RWPE1 (cell line): ENCODE data around the gene BYSL.
A peak's percentile ranks its signal among the peaks of the same experiment; 100 is the strongest.

ENCODE experiments used
- CTCF ChIA-PET: fragments of 350-600 bp; sonication (Branson Sonifier 250); formaldehyde crosslinking; extraction: SDS; loops from one replicate; lab custom pipeline; 2021; lab: Yijun Ruan, JAX
- POLR2A ChIA-PET: fragments of 400-600 bp; formaldehyde crosslinking; extraction: SDS; loops from one replicate; lab custom pipeline; 2020; ENCODE audit warnings: antibody characterized with exemption; ENCODE audit not compliant: low non-redundant PET; lab: Yijun Ruan, JAX
- DNase-seq: peaks from one replicate; pipeline ENCODE4 v3.0.0; 2012; ENCODE audit warnings: low spot score
- H3K27ac ChIP-seq: fragments of 450-650 bp; 2 replicates; pipeline ENCODE4 v1.5.1; 2017
- TF ChIP-seq, protein P1 (sequence below): fragments of 450-650 bp; conservative IDR thresholded peaks from 2 replicates; pipeline ENCODE4 v1.5.1; 2017; ENCODE audit warnings: low read depth, mild to moderate bottlenecking

Gene BYSL

DNA sequence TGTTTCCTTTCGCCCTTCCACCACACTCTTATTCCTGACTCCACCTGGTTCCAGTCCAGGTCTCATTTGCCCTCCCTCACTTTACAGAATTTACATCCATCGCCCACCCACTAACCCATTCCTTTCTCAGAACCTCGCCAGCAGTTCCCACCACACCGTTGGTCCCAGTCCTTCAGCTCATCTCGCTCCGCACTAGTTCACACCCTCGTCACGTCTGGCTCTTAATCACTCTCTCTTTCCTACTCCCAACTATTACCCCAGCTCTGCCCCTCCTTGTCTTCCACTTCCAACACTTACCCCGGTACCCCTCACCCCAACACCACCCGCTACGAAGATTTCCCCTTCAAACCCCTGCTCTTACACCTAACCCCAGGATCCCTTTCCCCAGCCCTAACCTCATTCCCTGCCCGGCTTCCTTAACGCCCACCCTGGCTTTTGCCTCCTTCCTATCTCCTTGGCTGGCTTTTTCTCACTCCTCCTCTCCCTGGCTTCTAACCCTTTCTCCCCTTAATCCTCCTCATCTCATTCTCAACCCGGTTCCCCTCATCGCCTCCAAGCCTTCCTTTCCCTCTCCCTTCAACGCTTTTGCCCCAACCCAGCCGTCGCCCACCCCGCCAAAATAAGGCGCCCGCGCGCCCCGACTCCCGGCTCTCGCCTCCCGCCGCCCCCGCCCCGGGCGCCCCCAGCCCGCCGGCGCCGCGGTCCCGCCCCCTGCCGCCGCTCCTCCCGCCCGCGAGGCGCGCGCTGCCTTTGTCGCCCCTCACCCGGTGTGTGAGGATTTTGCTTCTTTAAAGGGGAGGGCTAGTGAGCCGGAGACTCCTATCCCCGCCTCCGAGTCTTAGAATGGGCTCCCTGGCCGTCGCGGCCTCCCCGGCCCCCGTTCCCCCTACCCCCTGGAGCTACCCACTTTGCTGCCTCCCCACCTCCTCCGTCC is 26.7 kb upstream of the BYSL start:
- DNase-seq = peak; percentile 8
- ChIA-PET POLR2A (interaction anchor here (0.6 kb wide), 1 partner anchor 37 kb away, joined by 3 read pairs; no protein-coding TSS in a partner anchor), CTCF (interaction anchor here (1.2 kb wide), 1 partner anchor 150 kb away, joined by 4 read pairs; no protein-coding TSS in a partner anchor)
- TF ChIP-seq, protein P1, sequence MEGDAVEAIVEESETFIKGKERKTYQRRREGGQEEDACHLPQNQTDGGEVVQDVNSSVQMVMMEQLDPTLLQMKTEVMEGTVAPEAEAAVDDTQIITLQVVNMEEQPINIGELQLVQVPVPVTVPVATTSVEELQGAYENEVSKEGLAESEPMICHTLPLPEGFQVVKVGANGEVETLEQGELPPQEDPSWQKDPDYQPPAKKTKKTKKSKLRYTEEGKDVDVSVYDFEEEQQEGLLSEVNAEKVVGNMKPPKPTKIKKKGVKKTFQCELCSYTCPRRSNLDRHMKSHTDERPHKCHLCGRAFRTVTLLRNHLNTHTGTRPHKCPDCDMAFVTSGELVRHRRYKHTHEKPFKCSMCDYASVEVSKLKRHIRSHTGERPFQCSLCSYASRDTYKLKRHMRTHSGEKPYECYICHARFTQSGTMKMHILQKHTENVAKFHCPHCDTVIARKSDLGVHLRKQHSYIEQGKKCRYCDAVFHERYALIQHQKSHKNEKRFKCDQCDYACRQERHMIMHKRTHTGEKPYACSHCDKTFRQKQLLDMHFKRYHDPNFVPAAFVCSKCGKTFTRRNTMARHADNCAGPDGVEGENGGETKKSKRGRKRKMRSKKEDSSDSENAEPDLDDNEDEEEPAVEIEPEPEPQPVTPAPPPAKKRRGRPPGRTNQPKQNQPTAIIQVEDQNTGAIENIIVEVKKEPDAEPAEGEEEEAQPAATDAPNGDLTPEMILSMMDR = no peak
- peak overlapping the region; percentile 80 for H3K27ac ChIP-seq

DNA sequence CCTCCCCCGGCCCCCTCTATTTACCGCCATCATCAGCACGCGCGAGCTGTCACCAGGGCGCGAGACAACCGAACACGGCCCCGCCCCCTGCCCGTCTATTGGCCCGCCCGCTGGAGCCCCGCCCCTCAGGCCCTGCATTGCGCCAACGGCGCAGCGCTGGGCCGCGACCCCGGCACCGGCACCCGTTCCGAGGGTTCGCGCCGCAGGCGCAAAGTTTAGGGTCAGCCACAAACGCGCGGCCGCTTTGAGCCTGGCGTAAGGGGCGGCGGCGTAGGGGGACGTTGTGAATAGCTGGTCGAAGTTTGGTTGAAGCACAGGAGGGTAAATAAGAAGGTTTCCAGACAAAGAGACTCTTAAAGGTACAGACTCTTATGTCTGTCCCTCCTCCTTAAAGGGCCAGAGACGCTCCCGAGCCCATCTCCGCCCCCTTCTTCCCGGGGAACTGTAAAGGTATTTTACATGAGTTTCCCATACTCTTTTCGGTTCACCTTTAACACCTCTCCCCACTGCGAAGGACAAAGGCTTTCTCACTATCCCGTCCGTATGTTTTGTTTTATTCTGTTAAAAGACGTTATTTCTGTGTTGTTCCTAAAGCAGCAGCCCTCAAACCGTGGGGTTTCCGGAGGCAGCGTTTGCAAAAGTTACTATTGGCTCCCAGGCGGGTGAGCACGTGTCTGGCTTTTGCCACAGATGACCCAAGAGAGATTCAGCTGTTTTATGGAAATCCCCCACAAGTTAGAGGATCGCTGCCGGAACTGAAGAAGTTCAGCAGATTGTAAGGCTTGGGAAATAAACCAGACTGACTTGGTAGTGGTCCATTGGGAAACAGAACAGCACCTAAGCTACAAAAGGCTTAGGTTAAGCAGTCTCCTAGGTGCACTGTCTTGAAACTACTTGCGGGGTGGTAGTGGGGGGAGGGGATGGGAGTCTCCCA is 25.7 kb upstream of the BYSL start, which contains the start of gene USP49:
Gene USP49, minus strand, starts transcription at position 76 of the 934 bp plus-strand sequence. CDS start 88,392 bp downstream, outside the sequence.
- DNase-seq = peak; percentile 86
- ChIA-PET CTCF (interaction anchor here (1.2 kb wide), 1 partner anchor 149 kb away, joined by 4 read pairs; no protein-coding TSS in a partner anchor), POLR2A (interaction anchor here (0.6 kb wide), 1 partner anchor 36 kb away, joined by 3 read pairs; no protein-coding TSS in a partner anchor)
- H3K27ac ChIP-seq = peak within 1 kb of the TSS; percentile 80
- TF ChIP-seq, protein P1 = no peak

DNA sequence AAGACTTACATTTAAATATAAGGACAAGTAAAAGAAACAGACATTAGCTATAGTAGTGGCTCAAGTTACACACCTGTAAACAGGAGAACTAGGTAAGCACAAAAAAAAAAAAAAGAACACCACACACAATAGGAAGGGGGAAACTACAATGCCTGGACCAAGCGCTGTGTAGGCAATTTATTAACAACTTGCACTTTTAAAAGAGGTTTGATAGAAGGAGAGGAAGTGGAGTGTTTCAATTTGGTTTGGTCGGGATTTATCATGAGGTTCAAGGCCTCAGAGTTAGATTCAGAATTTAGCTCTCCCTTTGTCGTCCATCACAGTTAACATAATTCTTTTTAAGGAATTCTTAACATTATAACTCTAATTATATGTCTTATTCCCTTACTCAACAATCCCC is 25.0 kb upstream of the BYSL start:
- CTCF ChIA-PET = no interaction called here
- TF ChIP-seq, protein P1 = no peak
- DNase-seq = no peak
- POLR2A ChIA-PET = no interaction called here
- H3K27ac ChIP-seq = no peak overlapping the region

DNA sequence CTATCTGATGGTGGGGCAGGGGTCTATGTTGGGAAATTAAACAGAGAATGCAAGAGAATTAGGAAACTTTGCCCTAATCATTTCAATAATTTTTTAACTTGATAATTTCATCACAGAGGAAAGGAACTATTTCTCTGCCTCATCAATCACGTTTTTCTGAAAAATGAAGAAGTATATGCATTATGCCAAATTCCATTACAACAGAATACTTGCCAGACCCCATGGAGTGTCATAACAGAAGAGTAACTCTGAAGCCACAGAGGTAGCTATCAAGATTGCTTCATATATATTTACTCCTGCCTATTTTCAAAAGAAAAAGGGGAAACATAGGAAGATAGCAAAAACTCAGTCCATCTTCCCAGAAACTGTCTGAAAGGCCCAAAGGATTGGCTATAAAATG is 20.4 kb upstream of the BYSL start:
- TF ChIP-seq, protein P1 = no peak
- ChIA-PET CTCF (no interaction called here), POLR2A (no interaction called here)
- no peak for DNase-seq
- H3K27ac ChIP-seq = no peak overlapping the region

DNA sequence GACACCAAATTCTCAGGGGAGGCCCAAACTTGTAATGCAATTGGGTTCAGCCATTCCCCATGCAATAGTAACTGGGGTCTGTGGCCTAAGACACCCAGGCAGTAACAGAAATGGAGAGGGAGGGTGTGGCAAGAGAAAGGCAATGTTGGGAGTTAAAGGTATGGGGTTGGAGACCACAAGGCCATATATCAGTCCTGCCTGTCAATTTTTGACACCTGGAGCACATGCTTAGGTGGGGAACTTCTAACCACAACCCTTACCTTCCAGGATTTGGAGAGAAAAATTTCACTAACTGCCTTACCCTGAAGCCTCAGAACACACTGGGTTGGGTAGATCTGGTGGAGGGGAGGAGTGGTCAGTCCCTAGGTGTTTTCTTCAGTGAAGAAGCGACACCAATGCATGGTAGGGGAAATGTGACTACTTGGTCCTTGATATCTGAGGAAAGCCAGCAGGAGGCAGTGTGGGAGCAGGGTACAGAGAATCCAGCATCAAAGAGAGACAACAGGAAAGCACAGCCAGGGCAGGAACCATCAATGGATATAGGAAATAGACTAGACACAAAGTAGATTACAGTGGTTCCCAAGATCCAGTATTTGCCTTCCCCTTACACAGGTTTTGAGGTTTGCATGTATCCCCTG is 19.3 kb upstream of the BYSL start:
- no peak for DNase-seq
- ChIA-PET CTCF (no interaction called here), POLR2A (no interaction called here)
- TF ChIP-seq, protein P1 = no peak
- no peak overlapping the region for H3K27ac ChIP-seq
